Activated CD8-positive, alpha-beta memory T cell treated with anti-CD3 and anti-CD28 coated beads, Interleukin-2, amount 50 U/mL, for 1 hour (primary cell): ENCODE results near the gene SORL1.

Experiments
- DNase-seq: peaks from one replicate; pipeline ENCODE4 v3.0.0-alpha.2; 2020; ENCODE audit errors: extremely low read depth

Gene SORL1

DNA sequence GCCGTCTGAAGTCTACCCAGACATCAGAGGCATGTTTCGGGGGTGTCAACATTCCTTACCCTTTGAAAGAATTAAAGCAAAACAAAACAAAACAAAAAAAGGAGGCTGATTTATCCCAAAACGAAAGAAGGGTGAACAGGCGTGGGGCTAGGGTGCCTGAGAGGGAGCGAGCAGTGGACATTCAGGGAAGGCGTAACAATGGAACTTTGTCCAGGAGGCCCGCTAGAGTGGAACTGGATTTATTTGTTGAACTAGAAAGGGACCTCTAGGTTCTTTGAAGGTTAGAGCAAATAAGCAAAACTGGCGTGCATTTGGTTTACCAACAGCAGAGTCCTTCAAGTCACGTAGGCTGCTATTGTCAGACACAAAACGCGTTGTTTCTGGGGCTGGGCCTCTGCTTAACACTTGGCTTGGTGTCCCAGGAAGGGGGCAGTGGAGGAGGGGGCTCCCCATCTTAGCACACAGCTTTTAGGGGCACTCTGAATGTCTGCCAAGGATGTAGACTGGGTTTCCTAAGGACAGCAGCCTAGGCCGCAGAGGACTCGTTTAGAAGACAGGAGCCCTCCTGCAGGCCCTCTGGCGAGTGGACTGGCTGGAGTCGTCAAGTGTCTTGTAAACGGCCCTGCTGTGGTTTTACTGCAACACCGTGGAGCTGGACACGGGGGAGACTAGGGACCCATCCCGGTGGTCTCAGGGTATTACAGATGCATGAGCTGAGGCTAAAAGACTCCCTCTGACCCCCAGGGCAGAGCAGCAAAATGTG lies 204.4 kb downstream of the SORL1 start:
- DNase-seq: no peak

DNA sequence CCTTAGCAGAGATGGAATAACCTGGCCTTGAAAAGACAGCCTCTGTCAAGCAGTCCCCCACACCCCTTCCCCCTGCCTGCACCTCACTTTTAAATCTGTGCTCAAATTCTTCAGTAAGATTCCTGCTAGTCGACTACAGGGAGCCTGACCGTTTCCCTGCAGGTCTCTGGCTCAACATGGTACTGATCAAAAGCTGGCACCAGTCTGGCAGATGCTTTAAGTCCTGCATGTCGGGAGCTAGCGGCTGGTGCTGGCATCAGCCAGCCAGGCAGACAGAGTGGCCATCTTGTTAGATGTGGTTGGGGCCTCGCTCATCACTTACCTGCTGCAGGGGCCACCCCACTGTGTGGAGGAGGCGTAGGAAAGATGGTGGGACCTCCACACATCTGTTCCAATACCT lies 205.0 kb downstream of the SORL1 start:
- no peak for DNase-seq

DNA sequence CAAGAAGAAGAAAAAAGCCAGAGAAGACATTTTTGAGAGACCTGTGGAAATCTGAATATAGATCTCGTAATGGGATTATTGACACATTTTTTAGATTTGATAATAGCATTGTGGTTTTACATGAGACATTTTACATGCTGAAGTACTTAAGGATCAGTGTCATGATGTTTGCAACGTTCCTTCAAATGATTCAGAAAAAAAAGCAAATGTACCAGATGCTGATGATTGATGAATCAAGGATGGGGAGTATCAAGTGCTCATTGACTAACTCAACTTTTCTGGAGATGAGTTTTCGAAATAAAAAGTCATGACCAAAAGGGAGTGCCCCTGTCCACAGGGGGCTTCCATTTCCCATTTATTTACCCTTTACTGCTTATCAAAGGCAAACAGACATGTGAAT lies 207.7 kb downstream of the SORL1 start:
- no peak for DNase-seq

DNA sequence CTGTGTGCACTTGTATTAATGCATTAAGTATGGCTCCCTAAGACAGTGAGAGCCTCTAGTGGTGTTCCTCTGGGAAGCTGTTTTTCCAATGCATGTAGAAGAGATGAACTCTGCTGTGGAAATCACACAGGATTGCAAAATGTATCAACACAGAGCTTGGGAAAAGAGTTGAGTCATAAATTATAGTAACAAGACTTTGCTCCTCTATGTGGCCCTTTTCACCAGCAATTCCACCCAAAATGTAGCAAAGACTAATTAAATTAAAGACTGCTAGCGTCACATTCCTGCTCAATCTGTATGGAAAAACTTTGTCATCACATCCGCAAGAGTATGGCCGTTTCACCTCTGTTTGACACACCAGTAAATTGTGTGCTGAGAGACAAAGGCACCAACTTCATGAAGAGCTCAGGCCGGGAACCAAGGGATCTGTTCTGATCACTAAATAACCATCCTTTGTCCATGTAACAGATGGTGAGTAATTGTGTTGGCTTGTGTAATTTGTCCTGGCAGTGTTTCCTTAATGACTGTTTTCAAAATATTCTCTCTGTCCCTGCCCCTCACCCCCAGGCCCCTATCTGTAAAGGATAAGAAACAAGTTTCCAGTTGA lies 209.9 kb downstream of the SORL1 start:
- DNase-seq: no peak

DNA sequence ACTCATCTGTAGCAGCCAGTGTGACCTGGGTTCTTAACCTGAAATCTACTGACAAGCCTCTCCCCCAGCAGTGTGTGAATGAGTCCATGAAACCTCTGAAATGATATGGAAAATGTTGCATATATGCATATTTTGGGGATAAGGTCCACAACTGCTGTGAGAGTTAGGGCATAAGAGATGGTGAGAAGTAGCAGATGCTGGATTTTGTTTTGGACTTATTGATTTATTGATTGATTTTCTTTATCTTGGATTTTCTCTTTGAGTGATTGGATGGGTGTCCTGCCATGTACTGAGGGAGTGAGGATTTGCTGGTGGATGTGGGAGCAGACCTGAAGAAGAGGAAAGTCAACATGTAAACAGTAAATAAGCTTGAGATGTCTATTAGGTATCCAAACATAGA lies 212.0 kb downstream of the SORL1 start:
- no peak for DNase-seq

DNA sequence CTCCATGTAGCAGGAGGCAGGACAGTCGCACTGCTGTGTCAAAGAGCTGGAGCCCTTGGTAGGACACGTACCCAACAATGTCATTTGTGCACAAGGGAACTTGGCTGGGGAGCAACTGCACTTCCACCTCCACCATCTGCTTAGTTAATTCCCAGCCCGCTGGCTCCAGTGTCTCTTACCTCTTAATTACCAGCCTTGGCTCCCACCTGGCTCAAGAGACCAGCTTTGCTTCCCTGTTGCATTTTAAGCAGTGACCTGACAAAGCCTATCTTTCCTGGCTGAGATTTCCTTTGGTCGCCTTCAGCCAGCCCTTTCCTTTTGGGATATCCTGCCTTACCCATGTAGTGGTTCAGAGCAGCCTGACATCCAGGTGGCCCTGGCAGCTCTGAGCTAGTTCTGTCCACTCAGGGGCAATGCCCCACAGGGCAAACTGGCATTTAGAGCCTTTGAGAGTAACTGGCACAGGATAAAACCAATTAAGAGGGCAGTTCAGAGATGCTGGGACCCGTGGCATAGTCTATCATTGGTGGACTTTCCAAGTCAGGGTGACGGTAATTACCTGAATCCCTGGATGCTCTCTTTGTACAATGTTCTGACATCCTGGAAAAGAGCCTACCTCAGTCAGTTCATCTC lies 213.2 kb downstream of the SORL1 start:
- DNase-seq: no peak

DNA sequence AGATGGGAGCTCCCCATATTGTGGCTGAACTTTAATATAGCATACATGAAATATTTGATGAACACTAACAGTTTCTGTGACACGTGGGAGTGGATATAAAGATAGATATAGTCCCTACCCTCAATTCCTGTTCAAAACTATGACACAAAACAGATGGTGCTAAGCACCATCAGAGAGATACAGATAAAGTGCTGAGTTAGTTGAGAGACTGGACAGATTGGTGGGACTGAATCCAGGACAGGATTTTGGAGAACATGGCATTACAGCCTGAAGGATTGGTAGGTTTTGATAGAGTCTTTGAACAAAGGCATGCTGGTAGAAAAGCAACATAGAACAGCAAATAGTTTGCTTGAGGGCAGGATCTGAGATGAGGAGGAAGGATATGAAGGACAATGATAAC lies 215.7 kb downstream of the SORL1 start:
- DNase-seq: no peak

DNA sequence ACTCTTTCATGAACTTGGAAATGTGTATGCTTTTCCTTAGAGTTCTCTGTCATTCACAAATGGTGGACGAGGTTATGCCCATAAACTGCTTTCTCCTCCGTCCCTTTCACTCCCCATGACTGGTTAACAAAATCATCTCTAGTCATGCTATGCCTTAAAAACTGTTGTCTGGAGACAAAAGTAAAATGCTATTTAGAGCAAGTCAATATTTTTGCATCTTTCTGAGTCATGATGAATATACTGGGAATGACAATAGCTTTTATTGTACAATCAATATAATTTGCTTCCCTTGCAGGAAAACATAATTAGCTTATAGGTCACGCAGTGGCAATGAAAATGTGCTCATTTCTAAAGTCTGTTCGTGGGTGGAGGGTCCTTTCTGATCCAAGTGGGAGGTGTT lies 217.3 kb downstream of the SORL1 start:
- DNase-seq: no peak

DNA sequence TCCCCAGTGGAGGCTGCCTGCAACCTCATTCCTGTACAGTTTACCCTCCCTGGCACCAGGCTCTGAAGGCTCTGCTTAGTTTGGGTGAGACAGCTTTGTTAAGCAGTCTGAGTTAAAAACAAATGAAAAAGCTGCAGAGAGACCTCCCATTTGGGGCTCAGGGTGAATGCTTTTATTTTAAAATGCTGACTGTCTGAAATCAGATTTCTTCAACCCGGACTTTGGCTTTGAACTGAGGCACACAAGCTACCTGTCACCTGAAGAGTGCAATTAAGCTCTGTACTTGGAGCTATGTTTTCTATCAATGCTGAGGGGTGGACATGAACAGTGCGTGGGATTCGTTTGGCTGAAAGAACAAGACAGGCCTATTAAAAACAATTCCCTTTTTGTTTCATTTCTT lies 218.2 kb downstream of the SORL1 start:
- DNase-seq: no peak

DNA sequence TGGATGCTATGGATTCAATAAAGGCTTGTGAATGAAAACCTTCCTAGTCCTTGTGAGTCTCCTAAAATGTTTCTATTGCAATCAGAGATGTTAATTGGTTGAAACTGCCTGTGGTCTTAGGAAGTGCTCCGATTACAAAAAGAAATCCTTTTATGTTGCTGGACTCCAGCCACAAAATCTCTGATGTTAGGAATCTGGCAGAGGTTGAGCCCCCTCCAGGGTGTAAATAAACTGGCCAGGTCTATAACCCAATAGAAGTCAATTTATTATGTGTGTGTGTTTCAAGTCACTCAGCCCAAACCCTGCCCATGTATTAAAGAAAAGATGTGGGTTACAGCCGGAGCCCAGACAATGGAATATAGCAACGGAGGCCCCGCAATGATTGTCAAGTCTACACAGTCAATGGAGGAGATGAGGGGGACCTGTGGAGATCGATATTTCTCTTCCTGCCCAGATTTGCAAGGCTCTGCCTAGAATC lies 218.7 kb downstream of the SORL1 start:
- DNase-seq: no peak

DNA sequence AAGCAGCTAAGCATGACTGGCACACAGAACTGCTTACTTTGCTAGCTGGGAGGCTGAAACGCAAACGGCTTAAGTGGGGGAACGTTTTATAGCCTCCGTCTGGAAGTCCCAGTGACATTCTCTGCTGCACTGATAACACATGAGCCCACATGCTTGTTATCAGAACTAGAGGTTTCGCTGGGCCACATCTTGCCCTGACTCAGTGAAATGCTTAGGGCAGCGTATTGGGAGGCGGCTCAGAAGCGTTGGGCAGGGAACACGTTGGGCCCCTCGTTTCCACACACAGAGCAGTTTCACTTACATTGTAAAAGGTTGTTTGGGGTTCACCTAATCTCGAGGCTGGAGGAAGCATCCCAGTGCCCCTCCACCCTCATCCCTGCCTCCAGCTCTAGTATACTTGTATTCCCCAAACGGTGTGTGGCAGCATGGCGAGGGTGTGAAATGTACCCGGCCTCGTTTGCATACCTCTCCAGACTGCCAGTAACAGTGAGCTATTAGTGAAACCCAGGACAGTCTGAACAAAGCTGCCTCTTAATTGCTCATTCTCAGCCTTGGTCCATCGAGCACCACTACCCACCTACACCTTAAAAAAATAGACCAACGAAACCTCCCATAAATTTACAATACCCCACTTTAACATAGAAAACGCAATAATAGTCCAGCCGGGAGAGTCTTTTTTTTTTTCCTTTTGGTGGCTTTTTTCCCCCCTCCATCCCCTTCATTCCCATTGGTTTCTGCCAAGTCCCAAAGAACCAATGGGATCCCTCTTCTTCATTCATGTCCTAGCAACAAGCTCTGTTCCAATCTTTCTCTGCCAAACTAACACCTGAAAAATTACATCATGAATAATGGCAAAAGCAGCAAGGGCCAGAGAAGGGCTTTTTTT lies 219.4 kb downstream of the SORL1 start:
- no peak for DNase-seq

DNA sequence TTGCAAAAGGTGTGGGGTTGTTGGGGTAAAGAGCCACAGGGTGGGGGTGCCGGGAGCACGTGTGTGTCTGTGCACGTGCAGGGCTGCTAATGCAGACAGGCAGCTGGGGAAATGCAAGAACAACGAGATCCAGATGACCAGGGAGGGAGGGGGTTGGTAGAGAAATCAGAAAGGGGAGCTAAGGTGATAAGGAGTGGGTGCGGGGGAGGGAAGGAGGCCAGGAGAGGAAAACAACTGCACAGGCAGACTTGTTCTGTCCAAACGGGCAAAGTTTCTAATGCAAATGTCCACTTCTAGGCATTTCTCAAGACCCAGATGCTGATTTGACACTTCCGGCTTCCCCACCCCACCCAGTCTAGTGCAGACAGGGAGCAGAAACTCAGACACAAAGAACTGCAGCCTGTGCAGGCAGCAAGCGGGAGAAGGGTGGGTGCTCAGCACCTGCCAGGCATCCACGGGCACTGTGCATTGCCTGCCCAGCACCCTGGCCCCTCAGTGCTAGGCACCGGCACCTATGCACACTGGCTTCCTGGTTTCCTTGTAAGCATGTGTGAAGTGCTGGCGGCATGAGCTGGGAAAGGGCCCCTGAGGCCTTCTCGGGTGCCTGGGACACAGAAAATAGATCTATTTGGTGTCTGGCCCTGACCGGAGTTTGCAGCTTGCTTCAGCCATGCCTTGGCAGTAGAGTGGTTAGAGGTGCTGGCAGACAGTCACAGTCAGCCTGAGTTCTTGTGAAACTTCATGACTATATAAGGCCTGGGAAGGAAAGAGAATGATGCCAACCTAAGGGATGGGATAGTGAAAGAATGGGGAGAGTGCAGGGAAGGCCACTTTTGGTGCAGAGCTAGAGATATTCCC lies 220.7 kb downstream of the SORL1 start:
- DNase-seq: no peak

DNA sequence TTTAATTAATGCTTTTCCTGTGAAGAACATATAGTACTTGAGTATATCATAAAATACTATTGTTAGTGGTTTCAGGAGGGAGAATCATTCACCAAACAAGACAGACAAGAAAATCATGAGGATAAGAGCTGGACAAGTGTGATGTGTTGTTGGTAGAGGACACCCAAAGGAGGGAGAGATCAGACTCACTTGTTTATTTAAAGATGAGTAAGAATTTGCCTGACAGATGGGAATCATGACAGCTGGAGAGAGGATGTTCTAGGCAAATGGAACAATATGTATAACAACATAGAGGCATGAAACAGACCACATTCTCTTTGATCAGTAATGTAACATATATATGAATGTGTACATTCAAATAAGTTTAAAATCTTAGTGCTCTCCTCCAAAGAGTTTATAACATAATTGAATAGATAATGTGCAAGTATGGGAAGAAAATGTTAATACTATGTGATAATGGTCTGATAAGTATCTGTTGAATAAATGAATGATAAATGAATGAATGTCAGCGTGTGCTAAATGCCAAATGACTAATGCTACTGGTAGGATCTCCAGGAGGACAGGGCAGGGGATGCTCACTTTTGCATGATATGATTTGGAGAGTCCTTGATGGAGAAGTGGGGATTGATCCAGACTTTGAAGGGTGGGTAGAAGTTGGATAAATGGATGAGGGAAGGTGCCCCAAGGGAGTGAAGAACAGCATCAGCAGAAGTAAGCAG lies 229.6 kb downstream of the SORL1 start:
- DNase-seq: no peak
